ENCODE measurements around the gene SLC22A14. TPM values are rescaled to one million over a fixed set of nuclear protein-coding genes. Genes with fewer than 3 reads are reported as not detected.
A peak's percentile ranks its signal among the peaks of the same experiment; 100 is the strongest.

Gene SLC22A14
- total RNA-seq, 1 donor from 2014 or later: not detected

DNA sequence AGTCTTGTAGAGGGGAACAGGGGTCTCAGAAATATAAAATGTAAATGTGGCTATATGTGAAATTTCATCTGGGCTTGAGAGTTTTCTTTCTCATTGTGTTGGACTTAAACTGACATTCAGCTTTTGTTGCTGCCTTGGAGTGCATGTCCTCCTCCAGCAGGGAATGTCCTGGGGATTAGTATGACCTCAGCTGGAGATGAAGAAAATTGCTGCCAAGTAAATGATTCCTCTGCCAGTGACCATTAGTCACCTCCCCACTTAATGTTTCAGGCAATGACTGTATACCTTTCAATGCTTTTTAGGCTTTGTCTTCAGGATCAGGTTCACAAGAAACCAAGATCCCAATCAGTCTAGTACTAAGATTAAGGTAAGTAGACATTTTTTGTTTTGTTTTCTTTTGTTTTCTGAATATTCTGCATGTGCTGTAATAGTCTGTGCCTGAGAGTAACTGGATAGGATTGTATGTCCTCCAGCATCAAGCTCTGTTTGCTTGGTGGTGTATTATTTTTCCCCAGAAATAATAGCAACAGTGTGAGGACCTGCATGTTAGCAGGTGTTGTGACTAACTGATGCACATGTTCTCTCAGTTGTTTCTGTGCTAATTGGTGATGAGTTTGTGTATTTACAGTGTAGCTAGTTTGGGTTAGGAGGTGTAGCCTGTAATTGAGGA, 34.6 kb upstream of the SLC22A14 start:
- TF ChIP-seq, protein P1, sequence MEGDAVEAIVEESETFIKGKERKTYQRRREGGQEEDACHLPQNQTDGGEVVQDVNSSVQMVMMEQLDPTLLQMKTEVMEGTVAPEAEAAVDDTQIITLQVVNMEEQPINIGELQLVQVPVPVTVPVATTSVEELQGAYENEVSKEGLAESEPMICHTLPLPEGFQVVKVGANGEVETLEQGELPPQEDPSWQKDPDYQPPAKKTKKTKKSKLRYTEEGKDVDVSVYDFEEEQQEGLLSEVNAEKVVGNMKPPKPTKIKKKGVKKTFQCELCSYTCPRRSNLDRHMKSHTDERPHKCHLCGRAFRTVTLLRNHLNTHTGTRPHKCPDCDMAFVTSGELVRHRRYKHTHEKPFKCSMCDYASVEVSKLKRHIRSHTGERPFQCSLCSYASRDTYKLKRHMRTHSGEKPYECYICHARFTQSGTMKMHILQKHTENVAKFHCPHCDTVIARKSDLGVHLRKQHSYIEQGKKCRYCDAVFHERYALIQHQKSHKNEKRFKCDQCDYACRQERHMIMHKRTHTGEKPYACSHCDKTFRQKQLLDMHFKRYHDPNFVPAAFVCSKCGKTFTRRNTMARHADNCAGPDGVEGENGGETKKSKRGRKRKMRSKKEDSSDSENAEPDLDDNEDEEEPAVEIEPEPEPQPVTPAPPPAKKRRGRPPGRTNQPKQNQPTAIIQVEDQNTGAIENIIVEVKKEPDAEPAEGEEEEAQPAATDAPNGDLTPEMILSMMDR (conservative IDR thresholded peaks at IDR 0.05): no peak
- no peak overlapping the region for H3K4me3 Mint-ChIP-seq
- no peaks in the 10 kb centered on the region for H3K27me3 Mint-ChIP-seq
- H3K36me3 Mint-ChIP-seq: peaks cover 40% of the 10 kb centered on the region
- H3K4me1 Mint-ChIP-seq (ENCODE audit: unreplicated experiment): peaks cover 23% of the 10 kb centered on the region
- H3K27ac Mint-ChIP-seq: peak overlapping the region; percentile 46
- DNase-seq (ENCODE audit: extremely low spot score, unreplicated experiment): no peak
- no peaks in the 10 kb centered on the region for H3K9me3 Mint-ChIP-seq

DNA sequence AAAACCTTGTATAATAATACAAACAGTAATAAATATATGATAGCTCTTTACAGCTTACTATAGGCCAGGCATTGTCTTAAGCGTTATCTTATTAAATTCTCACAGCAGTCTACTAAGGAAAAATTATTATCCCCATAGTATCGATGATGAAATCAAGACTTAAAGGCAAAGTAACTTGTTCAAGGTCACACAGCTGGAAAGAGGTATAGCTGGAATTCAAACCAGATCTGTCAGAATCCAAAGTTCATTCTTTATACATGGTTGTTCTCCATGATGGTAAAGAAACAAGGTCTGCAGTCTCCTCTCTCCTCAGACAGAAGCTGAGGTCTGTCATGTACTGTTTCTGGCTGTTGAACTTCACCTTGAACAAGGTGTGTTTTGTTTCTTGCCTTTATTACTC, 31.9 kb upstream of the SLC22A14 start:
- H3K4me1 Mint-ChIP-seq (ENCODE audit: unreplicated experiment): peaks cover 23% of the 10 kb centered on the region
- H3K9me3 Mint-ChIP-seq: no peaks in the 10 kb centered on the region
- no peak for DNase-seq (ENCODE audit: extremely low spot score, unreplicated experiment)
- H3K36me3 Mint-ChIP-seq: peaks cover 39% of the 10 kb centered on the region
- TF ChIP-seq, protein P1 (conservative IDR thresholded peaks at IDR 0.05): no peak
- H3K27ac Mint-ChIP-seq: no peak overlapping the region
- no peak overlapping the region for H3K4me3 Mint-ChIP-seq
- no peaks in the 10 kb centered on the region for H3K27me3 Mint-ChIP-seq

DNA sequence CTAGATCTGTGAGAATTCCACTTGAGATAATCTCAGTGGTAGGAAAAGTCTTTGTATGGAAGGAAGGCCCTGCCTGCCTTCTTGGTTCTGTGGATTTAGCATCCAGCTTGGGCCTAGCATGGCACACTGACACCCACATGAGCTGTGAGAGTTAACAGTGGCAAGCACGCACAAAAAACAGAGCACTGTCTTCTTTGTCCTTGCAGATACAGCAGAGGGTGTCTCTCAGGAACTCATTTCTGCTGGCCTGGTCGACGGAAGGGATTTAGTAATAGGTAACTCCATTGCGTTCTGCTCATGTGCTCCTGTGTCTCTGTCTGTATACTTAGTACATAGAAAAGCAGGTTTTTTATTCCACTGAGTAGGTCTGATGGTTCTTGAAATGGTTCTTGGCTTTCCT, 30.9 kb upstream of the SLC22A14 start:
- Mint-ChIP-seq H3K36me3 (peaks cover 38% of the 10 kb centered on the region), H3K27me3 (no peaks in the 10 kb centered on the region), H3K9me3 (no peaks in the 10 kb centered on the region), H3K27ac (no peak overlapping the region), H3K4me3 (no peak overlapping the region), H3K4me1 (ENCODE audit: unreplicated experiment) (peaks cover 19% of the 10 kb centered on the region)
- TF ChIP-seq, protein P1 (conservative IDR thresholded peaks at IDR 0.05): no peak
- DNase-seq (ENCODE audit: extremely low spot score, unreplicated experiment): no peak

DNA sequence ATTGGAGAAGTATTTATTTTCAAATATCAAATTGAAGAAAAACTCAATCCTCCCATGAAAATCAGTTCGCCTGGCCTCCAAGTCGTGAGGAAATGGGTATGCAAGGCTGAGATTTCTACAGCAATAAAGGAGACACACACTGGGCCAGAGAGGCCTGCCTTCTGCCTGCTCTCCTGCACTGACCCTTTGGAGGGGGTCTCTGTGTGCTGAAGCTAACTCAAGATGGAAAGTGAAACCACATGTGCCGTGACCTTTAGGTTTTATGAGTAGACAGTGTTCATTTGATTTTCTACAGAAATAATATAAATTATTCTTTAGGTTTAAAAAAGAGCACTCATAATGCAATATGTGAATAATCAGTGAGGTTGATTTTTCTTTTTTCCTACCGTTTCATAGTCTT, 28.4 kb upstream of the SLC22A14 start:
- no peak overlapping the region for H3K27ac Mint-ChIP-seq
- no peaks in the 10 kb centered on the region for H3K27me3 Mint-ChIP-seq
- H3K4me3 Mint-ChIP-seq: no peak overlapping the region
- TF ChIP-seq, protein P1 (conservative IDR thresholded peaks at IDR 0.05): no peak
- no peaks in the 10 kb centered on the region for H3K4me1 Mint-ChIP-seq (ENCODE audit: unreplicated experiment)
- no peaks in the 10 kb centered on the region for H3K9me3 Mint-ChIP-seq
- no peak for DNase-seq (ENCODE audit: extremely low spot score, unreplicated experiment)
- H3K36me3 Mint-ChIP-seq: peaks cover 34% of the 10 kb centered on the region

DNA sequence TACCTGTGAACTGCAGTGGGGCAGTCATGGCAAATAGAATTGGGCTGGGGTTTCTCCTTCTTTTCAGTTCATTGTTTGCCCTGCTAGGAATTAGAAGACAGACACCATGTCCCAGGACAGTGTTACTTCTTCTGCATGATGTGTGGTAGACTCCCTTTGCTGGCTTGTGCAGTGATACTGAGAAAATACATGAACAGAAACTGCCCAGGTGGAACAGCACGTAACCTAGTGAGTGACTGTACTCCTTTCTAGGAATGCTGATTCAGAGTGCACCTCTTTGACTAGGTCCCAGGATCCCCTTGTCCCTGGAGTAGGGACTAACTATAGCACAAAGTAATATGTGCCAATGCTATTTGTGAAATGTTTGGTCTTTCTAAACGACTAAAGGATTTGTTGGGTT, 27.2 kb upstream of the SLC22A14 start:
- H3K36me3 Mint-ChIP-seq: peaks cover 31% of the 10 kb centered on the region
- H3K27ac Mint-ChIP-seq: no peak overlapping the region
- no peaks in the 10 kb centered on the region for H3K27me3 Mint-ChIP-seq
- no peak for DNase-seq (ENCODE audit: extremely low spot score, unreplicated experiment)
- TF ChIP-seq, protein P1 (conservative IDR thresholded peaks at IDR 0.05): no peak
- no peaks in the 10 kb centered on the region for H3K9me3 Mint-ChIP-seq
- no peak overlapping the region for H3K4me3 Mint-ChIP-seq
- H3K4me1 Mint-ChIP-seq (ENCODE audit: unreplicated experiment): no peaks in the 10 kb centered on the region

Data from type B pancreatic cell (in vitro differentiated cells).